Mesenchymal stem cell (in vitro differentiated cells and primary cell): Measurements from ENCODE around the gene SLC3A2.

Experiments
- DNase-seq: peaks from one replicate; pipeline ENCODE4 v3.0.0-alpha.2; 2013
- H2AFZ ChIP-seq: one replicate; pipeline ENCODE4 v1.6.1; 2013; ENCODE audit warnings: low read depth, mild to moderate bottlenecking, control low read depth, inconsistent platforms, low read length, moderate library complexity
- H2AK5ac ChIP-seq: 2 replicates; pipeline ENCODE4 v1.6.1; 2013; ENCODE audit warnings: low read length, moderate library complexity, mild to moderate bottlenecking, inconsistent platforms; ENCODE audit not compliant: severe bottlenecking
- H2BK120ac ChIP-seq: one replicate; pipeline ENCODE4 v1.6.1; 2013; ENCODE audit warnings: low read depth, mild to moderate bottlenecking, inconsistent platforms, low read length, moderate library complexity
- H2BK12ac ChIP-seq, 2 experiments: one replicate each; pipeline ENCODE4 v1.6.1; 2013; ENCODE audit warnings: inconsistent platforms in 2 of 2, low read length in 2 of 2, mild to moderate bottlenecking in 2 of 2, moderate library complexity in 2 of 2, control low read depth in 1 of 2
- H2BK15ac ChIP-seq: one replicate; pipeline ENCODE4 v1.6.1; 2013; ENCODE audit warnings: mild to moderate bottlenecking, low read depth, inconsistent platforms; ENCODE audit not compliant: poor library complexity, severe bottlenecking
- H2BK5ac ChIP-seq: 2 replicates; pipeline ENCODE4 v1.6.1; 2013; ENCODE audit warnings: low read depth, mild to moderate bottlenecking, low read length, control low read depth, inconsistent platforms; ENCODE audit not compliant: poor library complexity, severe bottlenecking
- H3K14ac ChIP-seq, 2 experiments: one replicate each; pipeline ENCODE4 v1.6.1; 2013; ENCODE audit warnings: inconsistent platforms in 2 of 2, low read length in 2 of 2, control low read depth in 1 of 2, mild to moderate bottlenecking in 1 of 2, moderate library complexity in 1 of 2
- H3K18ac ChIP-seq, 2 experiments: one replicate each; pipeline ENCODE4 v1.6.1; 2013; ENCODE audit warnings: inconsistent platforms in 2 of 2, low read length in 2 of 2, control low read depth in 1 of 2, low read depth in 1 of 2, mild to moderate bottlenecking in 1 of 2
- H3K23ac ChIP-seq, 2 experiments: one replicate each; pipeline ENCODE4 v1.6.1; 2013; ENCODE audit warnings: inconsistent platforms in 2 of 2, low read length in 2 of 2, mild to moderate bottlenecking in 2 of 2, moderate library complexity in 2 of 2, control low read depth in 1 of 2
- H3K27ac ChIP-seq: 2 replicates; pipeline ENCODE4 v1.5.1; 2013; ENCODE audit warnings: mild to moderate bottlenecking, moderate library complexity, low read length, control low read depth, inconsistent platforms; ENCODE audit not compliant: poor library complexity, severe bottlenecking
- H3K27me3 ChIP-seq, 2 experiments: 2 replicates each; pipeline versions ENCODE4 v1.6.1 to v1.7.0; 2013; ENCODE audit warnings: low read length in 2 of 2, mild to moderate bottlenecking in 2 of 2, moderate library complexity in 2 of 2, control low read depth in 1 of 2, inconsistent platforms in 1 of 2; ENCODE audit not compliant: control insufficient read depth in 1 of 2, insufficient read depth in 1 of 2
- H3K36me3 ChIP-seq, 2 experiments: 2 replicates each; pipeline versions ENCODE4 v1.6.1 to v1.7.0; 2013; ENCODE audit warnings: low read length in 2 of 2, control low read depth in 1 of 2, inconsistent platforms in 1 of 2, low read depth in 1 of 2, mild to moderate bottlenecking in 1 of 2; ENCODE audit not compliant: insufficient read depth in 2 of 2, control insufficient read depth in 1 of 2
- H3K4ac ChIP-seq, 2 experiments: one replicate each; pipeline ENCODE4 v1.6.1; 2013; ENCODE audit warnings: inconsistent platforms in 2 of 2, low read length in 2 of 2, mild to moderate bottlenecking in 2 of 2, moderate library complexity in 2 of 2, control low read depth in 1 of 2, low read depth in 1 of 2
- H3K4me1 ChIP-seq: 2 replicates; pipeline ENCODE4 v1.6.1; 2013; ENCODE audit warnings: low read depth, low read length, control low read depth; ENCODE audit not compliant: control insufficient read depth, insufficient read depth
- H3K4me2 ChIP-seq: 2 replicates; pipeline ENCODE4 v1.6.1; 2013; ENCODE audit warnings: low read length, mild to moderate bottlenecking, inconsistent platforms; ENCODE audit not compliant: poor library complexity, severe bottlenecking
- H3K4me3 ChIP-seq, 2 experiments: 2 replicates each; pipeline versions ENCODE4 v1.5.1 to v1.7.0; 2013; ENCODE audit warnings: low read length in 2 of 2, mild to moderate bottlenecking in 2 of 2, control low read depth in 1 of 2, low read depth in 1 of 2; ENCODE audit not compliant: insufficient read depth in 1 of 2
- H3K79me1 ChIP-seq: replicated peaks from 2 replicates; pipeline ENCODE4 v1.6.1; 2013; ENCODE audit warnings: mild to moderate bottlenecking, control low read depth, low read length, inconsistent platforms; ENCODE audit not compliant: poor library complexity, severe bottlenecking
- H3K9ac ChIP-seq: 2 replicates; pipeline ENCODE4 v1.7.0; 2013; ENCODE audit warnings: mild to moderate bottlenecking, low read length, moderate library complexity
- H3K9me3 ChIP-seq: 2 replicates; pipeline ENCODE4 v1.7.0; 2013; ENCODE audit warnings: mild to moderate bottlenecking, low read length; ENCODE audit not compliant: control insufficient read depth
- H4K8ac ChIP-seq: one replicate; pipeline ENCODE4 v1.6.1; 2013; ENCODE audit warnings: inconsistent platforms, mild to moderate bottlenecking, low read length, moderate library complexity
- H4K91ac ChIP-seq: one replicate; pipeline ENCODE4 v1.6.1; 2013; ENCODE audit warnings: mild to moderate bottlenecking, low read length, inconsistent platforms
- WGBS: methylation state at CpG from one replicate; pipeline ENCODE4 v1.1.7; 2013; ENCODE audit warnings: mixed read lengths; 5-methylcytosine and 5-hydroxymethylcytosine counted together

Gene SLC3A2

GRCh38 chr11:62912268-62912667 is 31.6 kb downstream of the SLC3A2 start:
- Histone ChIP-seq H4K91ac (no peak overlapping the region), H2BK5ac (no peak overlapping the region), H3K23ac (no peak overlapping the region), H3K36me3 (no peaks in the 10 kb centered on the region), H2BK15ac (no peak overlapping the region), H3K14ac (no peak overlapping the region), H3K27ac (no peak overlapping the region), H3K18ac (no peak overlapping the region), H3K4me2 (no peak overlapping the region), H2BK120ac (no peak overlapping the region), H2BK12ac (no peak overlapping the region), H3K4me3 (no peak overlapping the region), H3K4ac (no peak overlapping the region), H3K9me3 (no peaks in the 10 kb centered on the region), H2AFZ (no peak overlapping the region), H3K9ac (no peak overlapping the region), H4K8ac (no peak overlapping the region), H2AK5ac (no peak overlapping the region), H3K4me1 (peaks cover 4% of the 10 kb centered on the region), H3K27me3 (peaks cover 18% of the 10 kb centered on the region in 2 experiments), H3K79me1 (no peaks in the 10 kb centered on the region)
- WGBS, result 78% methylated on average over 2 of the region's 3 CpGs
- no peak for DNase-seq

DNA sequence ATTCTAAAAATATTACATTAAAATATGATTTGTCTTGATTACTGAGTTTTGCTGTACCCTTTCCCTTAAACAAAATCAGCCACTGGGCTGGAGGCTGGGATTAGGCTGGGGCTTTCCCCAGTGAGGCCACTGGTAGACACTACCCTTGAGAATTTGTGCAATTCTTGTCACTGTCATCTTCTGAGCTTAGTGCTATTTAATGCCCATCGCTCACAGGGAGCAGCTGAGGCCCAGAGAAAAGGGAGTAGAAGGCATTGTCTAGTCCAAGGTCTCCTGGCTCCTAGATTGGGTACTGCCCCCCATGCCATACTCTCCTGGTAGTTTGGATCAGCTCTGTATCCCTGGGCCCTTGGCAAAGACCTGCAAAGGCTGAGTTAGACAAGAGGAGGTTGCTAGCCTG is 33.7 kb downstream of the SLC3A2 start:
- no peak overlapping the region for H2AFZ ChIP-seq
- DNase-seq, result no peak
- H3K36me3 ChIP-seq, result no peaks in the 10 kb centered on the region
- no peak overlapping the region for H4K8ac ChIP-seq
- no peak overlapping the region for H2BK120ac ChIP-seq
- no peak overlapping the region for H3K18ac ChIP-seq
- H3K4me2 ChIP-seq, result no peak overlapping the region
- H3K4me3 ChIP-seq, result no peak overlapping the region
- H3K4me1 ChIP-seq, result peaks cover 3% of the 10 kb centered on the region
- no peak overlapping the region for H2BK5ac ChIP-seq
- H3K23ac ChIP-seq, result no peak overlapping the region
- H3K4ac ChIP-seq, result no peak overlapping the region
- no peak overlapping the region for H4K91ac ChIP-seq
- 95% methylated on average over 1 of the region's 1 CpG for WGBS
- no peak overlapping the region for H3K27ac ChIP-seq
- H3K79me1 ChIP-seq, result no peaks in the 10 kb centered on the region
- no peak overlapping the region for H3K14ac ChIP-seq
- H3K9me3 ChIP-seq, result no peaks in the 10 kb centered on the region
- H3K9ac ChIP-seq, result no peak overlapping the region
- H2BK15ac ChIP-seq, result no peak overlapping the region
- H2AK5ac ChIP-seq, result no peak overlapping the region
- peaks cover 24 to 25% of the 10 kb centered on the region in 2 experiments for H3K27me3 ChIP-seq
- no peak overlapping the region for H2BK12ac ChIP-seq

GRCh38 chr11:62917906-62918502 is 37.3 kb downstream of the SLC3A2 start:
- Histone ChIP-seq H3K36me3 (no peaks in the 10 kb centered on the region), H3K18ac (no peak overlapping the region), H2BK15ac (no peak overlapping the region), H4K8ac (no peak overlapping the region), H3K79me1 (no peaks in the 10 kb centered on the region), H3K9ac (no peak overlapping the region), H2AK5ac (no peak overlapping the region), H3K23ac (no peak overlapping the region), H2BK120ac (no peak overlapping the region), H2BK5ac (no peak overlapping the region), H4K91ac (no peak overlapping the region), H3K9me3 (no peaks in the 10 kb centered on the region), H3K14ac (no peak overlapping the region), H2BK12ac (no peak overlapping the region), H3K4me2 (no peak overlapping the region), H2AFZ (no peak overlapping the region), H3K4me1 (peaks cover 4% of the 10 kb centered on the region), H3K4ac (no peak overlapping the region), H3K27me3 (peaks cover 56 to 60% of the 10 kb centered on the region in 2 experiments), H3K27ac (no peak overlapping the region), H3K4me3 (no peak overlapping the region)
- 79% methylated on average over 11 of the region's 11 CpGs for WGBS
- DNase-seq, result no peak

- Histone ChIP-seq H3K27ac (no peak overlapping the region), H2BK12ac (no peak overlapping the region), H2AFZ (no peak overlapping the region), H3K4me2 (no peak overlapping the region), H3K36me3 (no peaks in the 10 kb centered on the region), H3K27me3 (peaks cover 62 to 66% of the 10 kb centered on the region in 2 experiments), H2BK15ac (no peak overlapping the region), H3K9me3 (no peaks in the 10 kb centered on the region), H4K8ac (no peak overlapping the region), H3K9ac (no peak overlapping the region), H3K23ac (no peak overlapping the region), H2AK5ac (no peak overlapping the region), H2BK120ac (no peak overlapping the region), H3K4me3 (no peak overlapping the region), H3K79me1 (no peaks in the 10 kb centered on the region), H4K91ac (no peak overlapping the region), H3K14ac (no peak overlapping the region), H3K4me1 (peaks cover 8% of the 10 kb centered on the region), H3K18ac (no peak overlapping the region), H2BK5ac (no peak overlapping the region), H3K4ac (no peak overlapping the region)
- WGBS, result 22% methylated on average over 5 of the region's 5 CpGs
- no peak for DNase-seq
Observed at GRCh38 chr11:62918531-62918930, 37.8 kb downstream of the SLC3A2 start.
